Psoas muscle (tissue), 8 donors: ENCODE data around the gene CACNA1D. TPM values are rescaled to one million over a fixed set of nuclear protein-coding genes. Genes with fewer than 3 reads are reported as not detected.

Source experiments
- ATAC-seq, 4 donors: fragments of 200-7000 bp; cut with Tn5 transposase; one replicate each; pipeline ENCODE4 v1.9.1; 2020; ENCODE audit warnings: moderate library complexity in 3 of 4, mild to moderate bottlenecking in 2 of 4
- DNase-seq, 2 donors: peaks; one replicate each; pipeline ENCODE4 v3.0.0-alpha.2; 2020
- H3K27ac ChIP-seq: fragments of 200-600 bp; one replicate; pipeline ENCODE4 v1.8.0; 2022
- H3K27me3 ChIP-seq, 3 donors: fragments of 200-600 bp in 1 of 3; one replicate each; pipeline versions ENCODE4 v1.6.1 to v1.8.0; 2013 to 2022; ENCODE audit warnings: low read length in 2 of 3, mild to moderate bottlenecking in 2 of 3, moderate library complexity in 1 of 3; ENCODE audit not compliant: insufficient read depth in 3 of 3
- H3K36me3 ChIP-seq, 2 donors: fragments of 200-600 bp in 1 of 2; one replicate each; pipeline versions ENCODE4 v1.6.1 to v1.8.0; 2013 to 2022; ENCODE audit warnings: low read depth in 1 of 2, mild to moderate bottlenecking in 1 of 2, moderate library complexity in 1 of 2; ENCODE audit not compliant: insufficient read depth in 1 of 2
- H3K4me1 ChIP-seq: fragments of 200-600 bp; one replicate; pipeline ENCODE4 v1.8.0; 2022
- H3K4me3 ChIP-seq: fragments of 200-600 bp; one replicate; pipeline ENCODE4 v1.8.0; 2022; ENCODE audit warnings: mild to moderate bottlenecking
- H3K9me3 ChIP-seq: fragments of 200-600 bp; one replicate; pipeline ENCODE4 v1.8.0; 2022
- CTCF ChIP-seq: fragments of 200-600 bp; IDR thresholded peaks from one replicate; pipeline ENCODE4 v1.8.0; 2022; ENCODE audit warnings: antibody characterized with exemption
- WGBS, 3 donors: extraction: QIAGEN DNeasy Blood & Tissue Kit; methylation state at CpG; one replicate each; pipeline versions ENCODE4 v1.1.6 to v1.1.7; 2013; 5-methylcytosine and 5-hydroxymethylcytosine counted together
- intact Hi-C, 2 donors: fragments of 100-400 bp; cut with DNase I; formaldehyde crosslinking; loops; one replicate each; pipeline versions ENCODE4 v1.11.0 to v1.14.2; 2022
- polyA plus RNA-seq, 3 donors: library from polyadenylated mRNA; stranded (reverse); fragments of 200-250 nt; gene quantifications; one replicate each; pipeline ENCODE4 v1.2.3, GENCODE V29; 2013
- total RNA-seq, 4 donors: library from RNA; stranded (reverse); fragmentation: NEBNext Ultra II Directional in 2 of 4; extraction: Animal tissue kit (Norgen Biotek cat#: 25700) in 2 of 4; gene quantifications; one replicate each; pipeline versions ENCODE4 v1.2.1 to v1.2.4, GENCODE V29; 2021 to 2023
- donor health status: healthy with polysubstance abuse.
- donor health status: DM: no; HTN: no; CAD: no; lungs with moderate emphysema.
- donor health status: Bipolar disorder and iron deficiency.
- donor health status: healthy.
- donor health status: DM: yes; HTN: yes; CAD: no.
- donor health status: DM: no; HTN: no; CAD: no.
- donor health status: DM: no; HTN: no; CAD: no.
- donor health status: DM: yes; HTN: yes; CAD: no.

Gene CACNA1D
- total and polyA plus RNA-seq, 7 donors: 0.05 to 0.82 (median 0.28) TPM; not detected in 2

- no peak for TF ChIP-seq CTCF
- Histone ChIP-seq H3K9me3 (no peaks in the 10 kb centered on the region), H3K27ac (no peak overlapping the region), H3K4me3 (no peak overlapping the region), H3K36me3 (no peaks in the 10 kb centered on the region), H3K4me1 (no peaks in the 10 kb centered on the region), H3K27me3 (peaks cover 0 to 4% (median 0%) of the 10 kb centered on the region in 3 donors)
- ATAC-seq (no peak), DNase-seq (no peak)
- intact Hi-C loops: no loop called here
- 90 to 94% (median 93%) methylated on average over 3 of the region's 3 CpGs for WGBS, 3 donors
Measured at GRCh38 chr3:53778153-53778552, 283.7 kb downstream of the CACNA1D start.

GRCh38 chr3:53780171-53780570 lies 285.8 kb downstream of the CACNA1D start:
- Histone ChIP-seq H3K36me3 (no peaks in the 10 kb centered on the region), H3K9me3 (no peaks in the 10 kb centered on the region), H3K4me1 (no peaks in the 10 kb centered on the region), H3K4me3 (no peak overlapping the region), H3K27me3 (no peaks in the 10 kb centered on the region), H3K27ac (no peak overlapping the region)
- WGBS, 3 donors: 78 to 94% (median 81%) methylated on average over 4 of the region's 4 CpGs
- TF ChIP-seq CTCF: no peak
- intact Hi-C loops: no loop called here
- ATAC-seq (no peak), DNase-seq (no peak)

- intact Hi-C loops: no loop called here
- WGBS, 3 donors: 77 to 85% (median 80%) methylated on average over 2 of the region's 2 CpGs
- no peak for ATAC-seq
- H3K27ac ChIP-seq: no peak overlapping the region
- no peak for DNase-seq
- H3K36me3 ChIP-seq: no peaks in the 10 kb centered on the region
- no peak overlapping the region for H3K4me3 ChIP-seq
- H3K9me3 ChIP-seq: no peaks in the 10 kb centered on the region
- TF ChIP-seq CTCF: no peak
- H3K4me1 ChIP-seq: no peaks in the 10 kb centered on the region
- no peaks in the 10 kb centered on the region for H3K27me3 ChIP-seq
Measured at GRCh38 chr3:53780806-53781205, 286.4 kb downstream of the CACNA1D start.

- TF ChIP-seq CTCF: no peak
- H3K9me3 ChIP-seq: no peaks in the 10 kb centered on the region
- no peak overlapping the region for H3K4me3 ChIP-seq
- intact Hi-C loops: no loop called here
- no peak for ATAC-seq
- H3K27ac ChIP-seq: no peak overlapping the region
- no peaks in the 10 kb centered on the region for H3K36me3 ChIP-seq
- DNase-seq: no peak
- 79 to 88% (median 83%) methylated on average over 9 of the region's 9 CpGs for WGBS, 3 donors
- H3K4me1 ChIP-seq: no peaks in the 10 kb centered on the region
- peaks cover 0 to 21% (median 4%) of the 10 kb centered on the region in 3 donors for H3K27me3 ChIP-seq
Measured at GRCh38 chr3:53787016-53787415, 292.6 kb downstream of the CACNA1D start.

- 63 to 67% (median 65%) methylated on average over 5 of the region's 5 CpGs for WGBS, 3 donors
- Histone ChIP-seq H3K27ac (no peak overlapping the region), H3K9me3 (no peaks in the 10 kb centered on the region), H3K4me1 (no peaks in the 10 kb centered on the region), H3K4me3 (no peak overlapping the region), H3K36me3 (no peaks in the 10 kb centered on the region), H3K27me3 (peaks cover 0 to 21% (median 4%) of the 10 kb centered on the region in 3 donors)
- no peak for DNase-seq
- no peak for TF ChIP-seq CTCF
- ATAC-seq: no peak
- intact Hi-C loops: no loop called here
Measured at GRCh38 chr3:53788038-53788437, 293.6 kb downstream of the CACNA1D start.
